Stimulated activated CD8-positive, alpha-beta memory T cell treated with anti-CD3 and anti-CD28 coated beads, Interleukin-7, amount 100 ng/mL, for 1 hour (primary cell): ENCODE results near the gene SLC22A12.

Source experiments
- DNase-seq, 2 donors: peaks; one replicate each; pipeline ENCODE4 v3.0.0-alpha.2; 2020; ENCODE audit warnings: low read depth in 2 of 2

Gene SLC22A12

DNA sequence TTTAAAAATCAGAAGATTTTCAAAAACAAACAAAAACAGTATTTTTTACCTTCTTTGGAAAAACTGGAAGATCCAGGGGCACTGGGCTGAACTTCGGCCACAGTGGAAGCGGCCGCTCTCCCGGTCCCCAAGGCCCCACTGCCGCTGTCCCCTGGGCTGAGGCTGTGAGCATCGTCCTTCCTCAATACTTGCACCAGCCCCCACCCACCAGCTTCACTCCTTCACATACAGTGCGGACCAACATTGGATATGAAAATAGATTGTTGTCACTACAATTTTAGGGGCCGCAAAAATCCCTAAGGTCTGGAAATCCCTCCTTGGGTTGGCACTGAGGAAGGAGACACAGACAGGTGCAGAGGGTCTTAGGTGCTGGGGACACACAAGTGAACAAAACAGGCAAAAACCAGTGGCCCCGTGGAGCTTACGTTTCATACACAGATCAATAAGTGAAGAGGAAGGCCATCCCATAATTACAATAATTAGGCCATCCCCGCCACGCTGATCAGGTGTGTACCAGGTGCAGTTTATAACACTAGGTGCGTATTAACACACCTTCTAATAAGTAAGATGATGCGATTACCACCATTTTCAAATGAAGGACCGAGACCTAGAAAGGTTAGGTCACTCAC, 28.2 kb upstream of the SLC22A12 start:
- no peak for DNase-seq

DNA sequence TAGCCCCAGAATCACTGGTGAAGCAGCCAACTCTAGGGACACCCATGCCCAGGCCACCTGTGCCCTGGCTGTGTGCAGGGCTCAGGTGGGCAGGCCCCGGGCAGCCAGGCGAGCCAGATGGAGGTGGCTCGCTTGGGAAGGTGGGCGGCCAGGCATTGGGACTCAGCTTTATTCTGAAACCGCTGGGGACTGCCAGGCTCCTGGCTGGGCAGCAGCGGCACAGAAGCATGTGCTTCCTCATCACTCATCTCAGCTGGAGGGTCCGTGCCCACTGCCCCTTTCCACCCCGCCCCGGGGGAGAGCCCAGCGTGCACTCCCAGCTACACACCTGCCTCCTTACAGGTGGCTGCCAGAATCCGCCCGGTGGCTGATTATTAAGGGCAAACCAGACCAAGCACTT, 27.1 kb upstream of the SLC22A12 start:
- no peak for DNase-seq

DNA sequence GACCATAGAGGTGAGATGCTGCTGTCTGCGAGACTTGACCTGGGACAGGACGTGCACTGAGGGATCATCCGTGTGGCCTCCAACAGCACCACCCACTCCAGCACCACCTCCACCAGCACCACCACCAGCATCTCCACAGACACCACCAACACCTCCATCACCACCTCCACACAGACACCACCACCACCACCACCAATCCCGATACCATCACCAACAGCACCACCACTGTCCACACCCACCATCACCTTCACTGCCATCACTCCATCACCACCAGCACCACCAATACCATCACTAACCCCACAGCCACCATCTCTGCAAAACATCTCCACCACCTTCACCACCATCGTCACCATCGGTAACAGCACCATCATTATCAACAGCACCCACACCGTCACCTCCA, 26.6 kb upstream of the SLC22A12 start:
- DNase-seq: no peak

DNA sequence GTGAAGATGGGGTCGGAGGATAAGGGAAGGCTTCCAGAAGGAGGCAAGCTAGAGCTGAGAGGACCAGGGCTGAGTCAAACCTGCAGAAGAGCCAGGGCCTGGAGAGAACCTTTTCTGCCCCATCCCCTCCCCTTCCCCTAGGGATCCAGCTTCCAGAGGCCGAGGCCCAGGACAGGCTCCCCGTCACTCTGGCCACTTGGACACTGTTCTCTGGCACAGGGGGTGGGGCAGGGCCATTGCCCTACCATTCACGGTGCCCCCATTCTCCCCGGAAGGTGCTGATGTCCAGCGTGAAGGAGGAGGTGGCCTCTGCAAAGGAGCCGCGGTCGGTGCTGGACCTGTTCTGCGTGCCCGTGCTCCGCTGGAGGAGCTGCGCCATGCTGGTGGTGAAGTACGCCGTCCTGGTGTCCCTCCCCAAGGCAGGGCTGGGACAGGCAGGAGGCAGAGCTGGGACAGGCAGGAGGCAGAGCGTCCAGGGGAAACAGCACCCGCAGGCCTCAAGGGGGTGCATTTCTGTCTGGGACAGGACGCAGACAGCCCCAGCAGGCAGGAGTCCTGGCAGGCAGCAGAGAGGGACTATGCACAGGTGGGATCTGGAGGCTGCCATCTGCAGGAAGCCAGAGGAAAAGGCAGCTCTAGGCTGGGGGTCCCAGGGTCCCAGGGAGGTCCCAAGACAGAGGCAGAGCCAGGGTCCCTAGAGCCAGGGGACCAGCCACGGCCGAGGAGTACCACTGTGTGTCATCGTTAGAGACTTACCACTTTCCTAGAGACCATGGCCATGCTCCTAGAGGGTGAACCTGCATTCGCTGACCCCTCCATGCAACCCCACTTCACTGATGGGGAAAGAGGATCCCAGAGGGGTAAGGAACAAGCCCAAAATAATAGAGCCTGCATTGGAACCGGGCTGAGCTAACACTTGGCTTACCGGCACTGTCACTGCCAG, 25.8 kb upstream of the SLC22A12 start:
- no peak for DNase-seq

DNA sequence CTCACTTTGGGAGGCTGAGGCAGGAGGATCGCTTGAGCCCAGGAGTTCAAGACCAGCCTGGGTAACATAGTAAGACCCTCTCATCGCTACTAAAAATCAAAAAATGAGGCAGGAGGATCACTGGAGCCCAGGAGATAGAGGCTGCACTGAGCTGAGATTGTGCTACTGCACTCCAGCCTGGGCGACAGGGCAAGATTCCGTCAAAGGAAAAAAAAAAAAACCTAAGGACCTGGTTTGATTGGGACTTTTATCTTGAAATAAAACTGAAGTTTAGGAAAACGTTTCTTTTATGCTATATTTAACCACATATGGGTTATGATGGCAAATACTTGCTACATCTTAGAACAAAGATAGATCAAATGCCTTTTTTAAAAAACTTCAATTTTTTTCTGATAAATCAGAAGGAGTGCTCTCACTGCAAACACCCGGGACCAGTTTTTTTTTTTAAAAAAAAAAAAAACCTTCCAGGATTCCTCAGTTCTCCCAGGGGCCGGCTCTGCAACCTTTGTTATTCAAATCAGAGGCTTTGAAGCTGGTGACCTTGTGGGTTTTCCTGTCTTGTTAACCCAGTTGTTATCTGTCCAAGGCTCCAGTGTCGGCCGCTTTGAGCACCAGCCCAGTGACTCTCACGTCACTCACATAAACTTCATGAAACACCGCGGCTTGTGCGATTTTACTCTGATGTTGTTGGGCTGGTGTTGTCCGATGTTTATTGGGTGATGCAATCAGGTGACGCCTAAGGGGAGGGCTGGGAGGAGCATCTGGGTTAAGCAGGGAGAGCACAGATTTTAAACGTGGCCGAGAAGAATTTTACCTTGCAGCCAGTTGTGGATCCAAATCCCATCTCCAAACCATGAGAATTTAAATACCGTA, 24.7 kb upstream of the SLC22A12 start:
- DNase-seq: no peak

DNA sequence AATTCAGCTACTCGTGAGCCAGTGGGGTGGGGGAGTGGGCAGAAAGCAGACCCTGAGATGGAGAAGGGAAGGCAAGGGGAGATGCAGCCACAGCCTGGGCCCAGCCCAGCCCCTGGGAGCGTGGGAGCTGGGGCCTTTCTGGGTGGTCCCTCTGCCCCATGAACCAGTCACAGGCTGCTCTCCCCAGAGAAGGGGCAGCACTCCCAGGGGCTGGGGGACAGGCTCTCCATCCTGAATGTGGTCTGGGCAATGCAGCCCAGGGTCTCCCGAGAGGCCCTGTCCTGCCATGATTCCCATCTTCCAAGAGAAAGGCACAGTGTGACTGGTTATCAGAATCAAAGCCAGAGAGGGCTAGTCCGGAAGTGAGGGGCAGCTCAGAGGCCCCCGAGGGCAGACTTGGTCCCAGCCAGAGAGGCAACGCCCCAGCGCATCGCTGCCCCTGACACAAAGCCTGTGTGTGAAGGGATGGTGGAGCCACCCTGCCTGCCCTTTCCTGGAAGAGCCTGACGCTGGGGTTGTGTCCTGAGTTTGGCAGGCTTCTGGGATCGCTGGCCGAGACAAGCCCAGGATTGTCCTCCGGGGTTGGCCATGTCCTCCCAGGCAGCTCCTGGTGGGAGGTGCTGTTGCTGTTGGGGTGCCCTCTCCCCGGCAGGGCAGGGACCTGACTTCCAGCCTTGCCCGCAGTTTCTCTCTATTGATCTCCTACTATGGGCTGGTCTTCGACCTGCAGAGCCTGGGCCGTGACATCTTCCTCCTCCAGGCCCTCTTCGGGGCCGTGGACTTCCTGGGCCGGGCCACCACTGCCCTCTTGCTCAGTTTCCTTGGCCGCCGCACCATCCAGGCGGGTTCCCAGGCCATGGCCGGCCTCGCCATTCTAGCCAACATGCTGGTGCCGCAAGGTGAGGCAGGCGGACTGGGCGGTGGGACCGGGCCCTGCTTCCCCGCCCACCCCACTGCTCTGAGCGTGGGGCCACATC, 23.8 kb upstream of the SLC22A12 start:
- DNase-seq: no peak

DNA sequence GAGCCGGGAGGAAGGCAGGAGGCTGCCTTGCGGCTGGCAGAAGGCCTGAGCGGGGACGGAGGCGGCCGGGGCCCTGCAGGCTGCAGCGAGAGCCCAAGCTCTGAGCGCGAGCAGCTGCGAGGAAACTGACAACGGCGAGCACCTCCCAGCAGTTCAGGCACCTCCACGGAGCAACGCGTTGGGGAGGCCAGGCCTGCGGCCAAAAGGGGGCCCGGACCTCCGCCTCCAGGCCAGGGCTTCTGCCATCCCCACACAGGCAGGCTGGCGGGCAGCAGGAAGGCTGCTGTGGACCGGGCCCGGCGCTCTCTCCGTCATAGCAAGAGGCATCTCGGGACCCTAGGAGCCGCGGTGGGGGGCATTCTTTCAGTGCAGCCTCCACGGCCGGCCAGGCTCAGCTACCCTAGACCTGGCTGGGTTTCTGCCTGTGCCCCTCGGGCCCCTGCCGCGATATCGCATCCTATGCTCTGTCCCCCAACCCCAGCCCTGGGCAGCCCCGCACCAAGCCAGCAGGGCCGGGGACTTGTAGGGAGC, 22.9 kb upstream of the SLC22A12 start:
- no peak for DNase-seq

DNA sequence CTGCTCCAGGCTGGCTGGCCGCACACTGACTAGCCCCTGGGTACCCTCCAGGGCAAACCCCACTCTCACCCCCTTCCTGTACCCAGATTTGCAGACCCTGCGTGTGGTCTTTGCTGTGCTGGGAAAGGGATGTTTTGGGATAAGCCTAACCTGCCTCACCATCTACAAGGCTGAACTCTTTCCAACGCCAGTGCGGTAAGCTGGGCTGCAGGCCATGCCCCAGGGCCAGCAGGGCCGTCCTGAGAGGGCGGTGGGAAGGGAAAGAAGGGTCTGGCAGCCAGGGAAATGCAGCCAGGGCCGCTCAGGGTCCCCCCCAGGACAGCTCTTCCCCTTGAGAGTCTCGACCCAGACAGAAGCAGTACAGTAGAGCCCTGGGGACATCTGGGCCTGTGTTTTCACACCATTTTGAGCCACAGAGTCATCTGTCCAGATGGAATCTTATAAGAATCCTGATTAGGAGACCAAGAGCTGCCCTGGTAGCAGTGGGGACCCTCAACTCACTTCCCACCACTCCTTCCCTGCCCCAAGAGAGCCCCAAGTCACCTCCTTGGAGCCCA, 22.4 kb upstream of the SLC22A12 start:
- DNase-seq: no peak

DNA sequence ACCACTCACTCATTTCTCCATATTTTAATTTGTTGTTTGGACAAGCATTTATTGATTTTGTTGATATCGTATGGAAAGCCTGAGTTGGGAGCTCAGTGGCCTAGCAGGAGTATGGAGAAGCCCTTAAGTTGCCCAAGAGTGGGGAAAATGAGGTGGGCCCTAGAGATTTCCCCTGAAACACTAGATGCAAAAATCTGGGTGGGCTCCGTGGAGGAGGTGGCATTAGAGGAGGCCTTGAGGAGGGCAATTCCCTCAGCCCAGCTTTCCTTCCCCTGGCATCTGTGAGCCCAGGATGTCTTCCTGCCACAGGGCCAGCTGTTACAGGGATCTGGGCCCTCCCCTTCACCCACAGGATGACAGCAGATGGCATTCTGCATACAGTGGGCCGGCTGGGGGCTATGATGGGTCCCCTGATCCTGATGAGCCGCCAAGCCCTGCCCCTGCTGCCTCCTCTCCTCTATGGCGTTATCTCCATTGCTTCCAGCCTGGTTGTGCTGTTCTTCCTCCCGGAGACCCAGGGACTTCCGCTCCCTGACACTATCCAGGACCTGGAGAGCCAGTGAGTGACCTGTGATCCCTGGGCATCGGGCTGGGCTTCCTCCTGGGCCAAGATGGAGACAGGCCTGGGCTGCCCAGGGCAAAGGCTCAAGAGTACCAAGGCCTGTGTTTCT, 21.6 kb upstream of the SLC22A12 start:
- DNase-seq: no peak

DNA sequence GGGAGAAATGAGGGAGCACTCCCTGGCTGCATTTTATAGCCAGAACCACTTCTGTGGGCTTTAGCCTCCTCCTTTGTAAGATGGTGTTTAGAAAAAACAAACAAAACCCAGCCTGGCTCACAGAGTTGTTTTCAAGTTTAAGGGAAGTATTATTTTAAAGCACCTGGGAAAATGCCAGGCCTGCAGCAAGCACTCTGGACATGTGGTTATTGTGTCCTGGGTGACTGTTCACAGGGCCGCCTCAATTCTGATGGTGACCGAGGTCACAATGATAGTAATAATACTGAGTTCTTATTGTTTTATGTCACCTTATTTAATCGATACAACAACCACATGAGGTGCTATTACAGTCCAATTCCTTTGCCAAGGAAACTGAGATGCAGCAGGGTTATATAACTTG, 20.7 kb upstream of the SLC22A12 start:
- DNase-seq: no peak

DNA sequence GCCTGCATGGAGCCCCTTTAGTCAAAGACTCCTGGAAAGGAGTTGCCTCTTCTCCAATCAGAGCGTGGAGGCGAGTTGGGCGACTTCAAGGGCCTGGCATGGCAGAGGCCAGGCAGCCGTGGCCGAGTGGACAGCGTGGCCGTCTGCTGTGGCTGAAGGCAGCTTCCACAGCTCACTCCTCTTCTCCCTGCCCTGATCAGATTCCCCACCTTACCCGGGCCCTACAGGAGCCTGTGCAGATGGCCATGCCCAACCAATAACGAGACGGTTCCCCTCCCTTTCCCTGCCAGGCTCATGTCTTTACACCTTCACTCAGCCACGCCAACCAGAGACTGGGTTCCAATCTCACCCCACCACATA, 20.0 kb upstream of the SLC22A12 start:
- DNase-seq: no peak

DNA sequence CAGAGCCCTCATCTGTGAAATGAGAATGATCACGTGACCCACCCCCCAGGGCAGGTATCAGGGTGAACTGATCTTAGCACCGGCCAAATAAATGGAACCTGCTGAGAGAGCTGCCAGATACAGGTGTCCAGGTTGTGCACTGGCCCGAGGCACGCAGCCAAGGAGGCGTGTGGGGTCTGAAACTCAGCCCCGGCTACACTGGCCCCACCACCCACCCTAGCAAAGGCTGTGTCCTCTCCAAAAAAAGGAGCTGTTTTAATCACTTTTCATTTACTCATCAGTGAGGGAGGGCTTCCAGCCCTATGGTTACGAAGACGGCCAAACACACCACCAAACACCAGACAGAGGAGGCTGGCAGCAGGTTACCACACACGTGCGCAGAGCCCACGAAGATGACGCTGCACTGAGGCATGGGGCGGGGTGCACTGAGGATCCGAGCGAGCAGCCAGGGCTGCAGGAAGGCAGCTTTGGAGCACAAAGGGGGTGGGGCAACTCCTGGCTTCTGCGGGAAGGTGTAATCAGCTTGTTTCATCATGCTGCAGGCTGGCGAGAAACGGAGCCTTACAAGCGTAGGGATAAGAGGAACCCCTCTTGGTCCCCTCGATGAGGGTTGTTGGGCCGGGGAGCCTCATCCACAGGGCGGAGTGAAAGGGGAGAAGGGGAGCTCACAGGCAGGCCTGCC, 19.5 kb upstream of the SLC22A12 start:
- DNase-seq: no peak

DNA sequence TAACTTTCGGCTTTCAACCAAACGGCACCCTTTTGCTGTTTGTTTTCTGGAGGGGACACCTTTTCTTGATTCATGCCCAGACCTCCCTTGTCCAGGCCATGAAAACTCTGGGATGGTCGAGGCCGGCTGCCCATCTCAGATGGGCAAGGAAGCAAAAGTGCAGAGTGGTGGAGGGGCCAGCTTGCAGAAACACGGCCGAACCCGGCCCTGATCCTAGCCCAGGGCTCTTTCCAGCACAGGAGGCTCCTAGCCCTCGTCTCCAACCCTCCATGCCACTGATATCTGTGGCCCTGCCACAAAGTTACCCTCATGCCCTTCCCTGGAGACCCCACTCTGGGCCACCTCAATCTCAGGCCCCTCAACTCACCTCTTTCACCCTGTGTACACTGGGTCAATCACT, 18.9 kb upstream of the SLC22A12 start:
- no peak for DNase-seq

DNA sequence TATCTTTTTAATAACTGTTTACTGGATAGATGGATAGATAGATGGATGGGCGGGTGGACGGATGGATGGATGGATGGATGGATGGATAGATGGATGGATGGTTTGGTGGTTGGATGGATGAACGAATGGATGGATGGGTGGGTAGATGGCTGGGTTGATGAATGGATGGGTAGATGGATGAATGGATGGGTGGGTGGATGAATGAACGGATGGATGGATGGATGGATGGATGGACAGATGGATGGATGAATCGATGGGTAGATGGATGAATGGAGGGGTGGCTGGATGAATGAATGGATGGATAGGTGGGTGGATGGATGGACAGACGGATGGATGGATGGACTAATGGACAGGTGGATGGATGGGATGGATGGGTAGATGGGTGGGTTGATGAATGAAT, 13.8 kb upstream of the SLC22A12 start:
- no peak for DNase-seq

DNA sequence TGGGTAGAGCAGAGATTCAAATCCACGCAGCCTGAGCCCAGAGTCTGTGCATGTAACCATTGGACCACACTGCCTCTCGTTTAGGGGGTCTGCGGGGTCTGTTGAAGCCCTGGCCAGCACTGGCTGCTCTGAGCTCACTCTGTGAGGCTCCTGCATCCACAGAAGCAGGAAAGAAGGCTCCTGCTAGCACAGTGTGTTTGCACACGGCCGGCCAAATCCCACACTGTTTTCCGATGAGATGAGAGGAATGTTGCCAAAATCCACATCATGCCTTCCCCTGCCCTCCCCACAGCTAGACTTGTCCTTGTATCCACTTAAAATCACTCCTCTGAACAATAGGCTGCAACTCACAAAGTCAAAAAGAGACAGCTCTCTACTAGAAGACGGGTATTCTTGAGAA, 10.6 kb upstream of the SLC22A12 start:
- DNase-seq: no peak

DNA sequence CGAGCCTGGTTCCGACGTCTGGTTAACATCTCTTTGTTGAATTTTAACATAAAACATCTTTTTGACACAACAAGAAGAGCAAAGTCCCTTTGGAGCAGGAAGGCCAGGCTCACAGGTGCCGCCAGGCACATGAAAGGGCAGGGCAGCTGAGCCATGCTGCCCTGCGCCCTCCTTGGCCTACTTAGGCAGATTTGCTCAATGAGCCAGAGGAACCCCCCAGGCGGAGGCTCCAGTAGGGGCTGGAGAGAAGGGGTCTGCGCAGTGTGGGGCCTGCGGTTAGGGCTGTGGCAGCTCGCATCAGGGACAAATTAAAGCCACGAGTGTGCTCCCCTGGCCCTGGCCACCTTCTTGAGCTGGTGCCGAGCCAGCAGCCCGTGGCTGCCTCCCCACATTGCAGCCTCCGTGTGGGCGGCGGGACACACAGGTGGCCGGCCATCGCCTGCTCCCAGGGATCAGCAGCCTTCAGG, 9.9 kb upstream of the SLC22A12 start:
- no peak for DNase-seq

DNA sequence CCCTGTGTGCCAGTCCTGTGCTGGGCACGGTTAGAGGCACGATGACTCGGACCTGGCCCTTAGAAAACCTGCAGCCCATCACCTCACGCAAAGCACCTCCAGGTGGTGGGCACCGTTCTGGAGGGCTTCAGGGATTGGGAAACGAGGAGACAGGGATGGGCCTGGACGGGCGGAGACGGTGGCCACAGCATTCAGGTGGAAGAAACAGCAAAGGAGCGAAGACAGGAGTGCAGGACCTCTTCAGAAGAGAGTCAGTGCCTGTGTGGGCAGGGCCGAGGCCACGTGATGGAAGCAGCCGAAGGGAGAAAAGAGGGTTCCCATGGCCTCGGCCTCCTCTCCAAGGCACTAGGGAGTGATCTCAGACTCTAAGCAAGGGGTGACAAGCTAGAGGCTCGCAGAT, 8.1 kb upstream of the SLC22A12 start:
- DNase-seq: no peak

DNA sequence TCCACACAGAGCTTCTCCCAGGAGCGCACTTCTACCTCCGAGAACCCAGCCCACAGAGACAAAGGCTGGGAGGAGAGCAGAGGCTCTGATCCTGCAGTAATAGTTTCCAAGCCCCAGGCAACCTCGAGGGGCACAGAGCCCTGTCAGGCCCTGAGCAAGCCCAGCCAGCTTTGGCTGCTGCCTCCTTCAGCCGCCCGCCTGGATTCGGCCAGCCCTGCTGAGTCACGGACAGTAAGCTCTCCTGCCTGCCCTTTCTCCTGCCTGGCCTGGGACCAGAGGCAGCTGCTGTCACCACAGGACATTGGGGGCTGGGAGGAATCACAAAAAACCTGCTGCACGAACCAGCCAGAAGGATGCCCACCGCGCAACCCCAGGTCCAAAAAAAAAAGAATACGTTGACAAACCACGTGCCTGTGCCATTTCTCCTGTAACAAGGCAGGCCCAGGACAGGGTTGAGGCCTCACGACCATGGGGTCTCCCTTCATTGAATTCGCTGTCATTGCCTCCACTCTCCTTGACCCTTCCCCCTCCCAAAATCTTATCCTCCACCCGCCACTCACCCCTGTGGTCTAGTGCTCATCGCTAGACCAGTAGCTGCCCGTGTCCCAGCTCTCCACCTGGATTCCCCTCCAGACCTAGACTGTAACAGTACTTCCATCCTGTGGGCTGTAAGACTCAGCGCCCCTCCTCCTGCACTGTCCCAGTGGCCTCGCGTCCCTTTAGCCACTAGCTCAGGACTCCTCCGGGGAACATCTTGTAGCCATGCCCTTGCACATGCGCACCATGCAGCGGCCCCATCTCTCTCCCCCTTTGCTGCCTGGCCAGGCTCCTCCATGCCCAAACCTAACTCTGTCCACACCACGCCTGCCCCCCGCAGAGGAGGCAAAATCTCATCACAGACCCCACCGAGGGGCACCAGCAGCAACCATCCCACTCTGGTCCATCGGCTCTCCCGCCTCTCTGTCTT, 7.4 kb upstream of the SLC22A12 start:
- no peak for DNase-seq
